ENCODE measurements around the gene HDGFL2. TPM values are rescaled to one million over a fixed set of nuclear protein-coding genes. Genes with fewer than 3 reads are reported as not detected.

HDGFL2 gene
- polyA plus RNA-seq, 3 donors, result 7.0 to 13.2 (median 10.5) TPM

GRCh38 chr19:4488496-4488895 is 16.4 kb downstream of the HDGFL2 start:
- Histone ChIP-seq H3K9ac (ENCODE audit: insufficient read depth, low read length, poor library complexity, severe bottlenecking) (no peak overlapping the region), H3K79me2 (ENCODE audit: insufficient read depth, low read length) (no peaks in the 10 kb centered on the region), H3K9me3 (replicated peaks in 1 of 2; ENCODE audit: control insufficient read depth in 1 of 2, insufficient read depth in 1 of 2, low read length in 2 of 2) (no peaks in the 10 kb centered on the region), H3K4me3 (replicated peaks in 1 of 3; ENCODE audit: low read depth in 2 of 3, low read length in 3 of 3) (no peak overlapping the region), H3K36me3 (replicated peaks in 1 of 2; ENCODE audit: control insufficient read depth in 1 of 2, insufficient read depth in 2 of 2, low read length in 2 of 2) (peaks cover 41 to 55% of the 10 kb centered on the region in 2 donors), H3K27me3 (ENCODE audit: control insufficient read depth in 2 of 2, insufficient read depth in 2 of 2, low read length in 2 of 2) (no peaks in the 10 kb centered on the region), H3K4me2 (replicated peaks; ENCODE audit: extremely low read depth, low read length, poor library complexity, severe bottlenecking) (no peak overlapping the region), H3K4me1 (ENCODE audit: control insufficient read depth in 1 of 2, insufficient read depth in 2 of 2, low read length in 2 of 2) (no peaks in the 10 kb centered on the region), H2AFZ (ENCODE audit: insufficient read depth, low read depth, low read length, poor library complexity, severe bottlenecking) (no peak overlapping the region), H4K20me1 (ENCODE audit: insufficient read depth, low read length) (no peaks in the 10 kb centered on the region), H3K27ac (ENCODE audit: low read depth in 1 of 2, low read length in 2 of 2) (no peak overlapping the region)
- no peak for TF ChIP-seq CTCF (IDR thresholded peaks at IDR 0.05)
- peaks cover 28 to 38% of the 10 kb centered on the region in 2 donors for H3K36me3 Mint-ChIP-seq
- WGBS (ENCODE audit: insufficient coverage), result 98% methylated on average over 29 of the region's 29 CpGs
- no peak for DNase-seq
- peaks cover 0 to 2% (median 0%) of the 10 kb centered on the region in 3 donors for H3K27me3 Mint-ChIP-seq (ENCODE audit: low read depth in 3 of 3)
- H3K9me3 Mint-ChIP-seq, result peaks cover 0 to 2% (median 0%) of the 10 kb centered on the region in 7 donors
- intact Hi-C loops (cut with micrococcal nuclease), result no loop called here
- H3K4me1 Mint-ChIP-seq, result no peaks in the 10 kb centered on the region
- H3K4me3 Mint-ChIP-seq, result no peak overlapping the region
- no peak overlapping the region for H3K27ac Mint-ChIP-seq

DNA sequence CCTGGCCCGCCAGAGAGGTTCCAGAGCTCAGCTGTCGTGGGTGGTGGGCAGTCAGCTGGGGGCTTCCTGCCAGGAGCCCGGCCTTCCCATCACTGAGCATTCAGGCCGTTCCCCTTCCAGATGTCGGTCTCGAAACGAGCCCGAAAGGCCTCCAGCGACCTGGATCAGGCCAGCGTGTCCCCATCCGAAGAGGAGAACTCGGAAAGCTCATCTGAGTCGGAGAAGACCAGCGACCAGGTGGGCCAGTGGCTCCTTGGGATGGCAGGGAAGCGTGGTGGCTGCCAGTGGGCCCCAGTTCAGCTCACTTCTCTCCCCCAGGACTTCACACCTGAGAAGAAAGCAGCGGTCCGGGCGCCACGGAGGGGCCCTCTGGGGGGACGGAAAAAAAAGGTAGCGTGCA is 19.3 kb downstream of the HDGFL2 start:
- Histone ChIP-seq H3K27ac (ENCODE audit: low read depth in 1 of 2, low read length in 2 of 2) (no peak overlapping the region), H3K9ac (ENCODE audit: insufficient read depth, low read length, poor library complexity, severe bottlenecking) (no peak overlapping the region), H3K4me3 (replicated peaks in 1 of 3; ENCODE audit: low read depth in 2 of 3, low read length in 3 of 3) (no peak overlapping the region), H3K27me3 (ENCODE audit: control insufficient read depth in 2 of 2, insufficient read depth in 2 of 2, low read length in 2 of 2) (no peaks in the 10 kb centered on the region), H4K20me1 (ENCODE audit: insufficient read depth, low read length) (no peaks in the 10 kb centered on the region), H3K79me2 (ENCODE audit: insufficient read depth, low read length) (no peaks in the 10 kb centered on the region), H2AFZ (ENCODE audit: insufficient read depth, low read depth, low read length, poor library complexity, severe bottlenecking) (no peak overlapping the region), H3K36me3 (replicated peaks in 1 of 2; ENCODE audit: control insufficient read depth in 1 of 2, insufficient read depth in 2 of 2, low read length in 2 of 2) (peaks cover 61 to 76% of the 10 kb centered on the region in 2 donors), H3K4me2 (replicated peaks; ENCODE audit: extremely low read depth, low read length, poor library complexity, severe bottlenecking) (no peak overlapping the region), H3K9me3 (replicated peaks in 1 of 2; ENCODE audit: control insufficient read depth in 1 of 2, insufficient read depth in 1 of 2, low read length in 2 of 2) (no peaks in the 10 kb centered on the region), H3K4me1 (ENCODE audit: control insufficient read depth in 1 of 2, insufficient read depth in 2 of 2, low read length in 2 of 2) (no peaks in the 10 kb centered on the region)
- H3K27me3 Mint-ChIP-seq (ENCODE audit: low read depth in 3 of 3), result no peaks in the 10 kb centered on the region
- no peak for DNase-seq
- no peaks in the 10 kb centered on the region for H3K4me1 Mint-ChIP-seq
- H3K27ac Mint-ChIP-seq, result no peak overlapping the region
- H3K4me3 Mint-ChIP-seq, result no peak overlapping the region
- intact Hi-C loops (cut with micrococcal nuclease), result no loop called here
- TF ChIP-seq CTCF (IDR thresholded peaks at IDR 0.05), result no peak
- H3K36me3 Mint-ChIP-seq, result peaks cover 10 to 48% of the 10 kb centered on the region in 2 donors
- H3K9me3 Mint-ChIP-seq, result peaks cover 0 to 2% (median 0%) of the 10 kb centered on the region in 7 donors
- 98% methylated on average over 19 of the region's 21 CpGs for WGBS (ENCODE audit: insufficient coverage)

All from CD14-positive monocyte (primary cell).